HepG2 (cell line): ENCODE results near the gene SCAF11. TPM values are rescaled to one million over a fixed set of nuclear protein-coding genes. Genes with fewer than 3 reads are reported as not detected.

Experiments
- ASH2L ChIP-seq: fragments of 300-600, 200-600 bp; sonication (generic); IDR thresholded peaks from 2 replicates; pipeline ENCODE4 v1.7.0; 2017; ENCODE audit warnings: low read depth, mild to moderate bottlenecking, moderate library complexity, mixed read lengths, low read length; ENCODE audit not compliant: insufficient read length
- CCDC6 ChIP-seq: sonication (generic); formaldehyde crosslinking; IDR thresholded peaks from 2 replicates; pipeline ENCODE4 v1.8.1; 2022; ENCODE audit warnings: mild to moderate bottlenecking, missing genetic modification reagents, moderate library complexity
- ETS1 ChIP-seq: sonication (generic); formaldehyde crosslinking; IDR thresholded peaks from 2 replicates; pipeline ENCODE4 v1.4.0; 2020; ENCODE audit warnings: missing genetic modification reagents
- HOXA5 ChIP-seq: sonication (generic); formaldehyde crosslinking; IDR thresholded peaks from 2 replicates; pipeline ENCODE4 v1.4.0; 2020; ENCODE audit warnings: missing genetic modification reagents
- HOXA9 ChIP-seq: sonication (generic); formaldehyde crosslinking; IDR thresholded peaks from 2 replicates; pipeline ENCODE4 v1.8.1; 2022; ENCODE audit warnings: missing genetic modification reagents, mild to moderate bottlenecking, moderate library complexity, borderline replicate concordance
- MIER2 ChIP-seq: IDR thresholded peaks from 2 replicates; pipeline ENCODE4 v1.6.1; 2016; ENCODE audit warnings: missing biosample characterization, missing genetic modification reagents
- MLX ChIP-seq: IDR thresholded peaks from 2 replicates; pipeline ENCODE4 v1.6.1; 2016
- MXD1 ChIP-seq: sonication (generic); formaldehyde crosslinking; IDR thresholded peaks from 2 replicates; pipeline ENCODE4 v1.4.0; 2020; ENCODE audit warnings: mild to moderate bottlenecking, missing genetic modification reagents
- NFKBIZ ChIP-seq: IDR thresholded peaks from 2 replicates; pipeline ENCODE4 v1.6.1; 2018; ENCODE audit warnings: missing genetic modification reagents, missing compliant biosample characterization
- PAX8 ChIP-seq: sonication (generic); formaldehyde crosslinking; IDR thresholded peaks from 2 replicates; pipeline ENCODE4 v1.8.0; 2022; ENCODE audit warnings: mild to moderate bottlenecking, missing genetic modification reagents, borderline replicate concordance
- RORA ChIP-seq: sonication (generic); formaldehyde crosslinking; IDR thresholded peaks from 2 replicates; pipeline ENCODE4 v1.5.0; 2020; ENCODE audit warnings: mild to moderate bottlenecking, missing genetic modification reagents, moderate library complexity
- SOX13 ChIP-seq, 3 experiments: fragments of 450-650 bp in 1 of 3; sonication (generic) in 1 of 3; formaldehyde crosslinking in 1 of 3; IDR thresholded peaks in 2 of 3; conservative IDR thresholded peaks in 1 of 3; 2 replicates each; pipeline versions ENCODE4 v1.5.0 to v1.6.1; 2016 to 2020; ENCODE audit warnings: antibody characterized with exemption in 1 of 3, mild to moderate bottlenecking in 1 of 3, missing compliant biosample characterization in 1 of 3, missing genetic modification reagents in 1 of 3, moderate library complexity in 1 of 3
- TMF1 ChIP-seq: sonication (generic); formaldehyde crosslinking; IDR thresholded peaks from 2 replicates; pipeline ENCODE4 v1.8.1; 2022; ENCODE audit warnings: low read depth, missing genetic modification reagents
- ZNF331 ChIP-seq: sonication (generic); formaldehyde crosslinking; IDR thresholded peaks from 2 replicates; pipeline ENCODE4 v1.4.0; 2020; ENCODE audit warnings: missing genetic modification reagents
- ZNF33B ChIP-seq: sonication (generic); formaldehyde crosslinking; IDR thresholded peaks from 2 replicates; pipeline ENCODE4 v1.5.1; 2020; ENCODE audit warnings: mild to moderate bottlenecking, missing genetic modification reagents
- ZNF430 ChIP-seq: sonication (generic); formaldehyde crosslinking; IDR thresholded peaks from 2 replicates; pipeline ENCODE4 v1.9.0; 2021; ENCODE audit warnings: mild to moderate bottlenecking, missing genetic modification reagents
- ZNF549 ChIP-seq: sonication (generic); formaldehyde crosslinking; IDR thresholded peaks from 2 replicates; pipeline ENCODE4 v1.5.0; 2020; ENCODE audit warnings: missing genetic modification reagents
- ZNF570 ChIP-seq: sonication (generic); formaldehyde crosslinking; IDR thresholded peaks from 2 replicates; pipeline ENCODE4 v1.4.0; 2020; ENCODE audit warnings: mild to moderate bottlenecking, missing genetic modification reagents, borderline replicate concordance
- ZNF614 ChIP-seq: IDR thresholded peaks from 2 replicates; pipeline ENCODE4 v1.6.1; 2018; ENCODE audit warnings: missing biosample characterization, missing genetic modification reagents, inconsistent platforms, borderline replicate concordance
- ZNF660 ChIP-seq: sonication (generic); formaldehyde crosslinking; IDR thresholded peaks from 2 replicates; pipeline ENCODE4 v1.5.1; 2020; ENCODE audit warnings: mild to moderate bottlenecking, low read depth, missing genetic modification reagents, borderline replicate concordance
- ZNF782 ChIP-seq: sonication (generic); formaldehyde crosslinking; IDR thresholded peaks from 2 replicates; pipeline ENCODE4 v1.4.0; 2020; ENCODE audit warnings: missing genetic modification reagents, mild to moderate bottlenecking, borderline replicate concordance
- polyA plus RNA-seq, 8 experiments: library from polyadenylated mRNA; depleted of rRNA in 3 of 8; stranded (reverse) in 7 of 8; unstranded in 1 of 8; fragments of >200 nt; fragmentation: Illumina TruSeq in 4 of 8; extraction: Trizol in 4 of 8; gene quantifications; 2 replicates each; pipeline versions ENCODE4 v1.2.1 to v1.2.3, GENCODE V29; 2011 to 2016; ENCODE audit warnings: low read depth in 4 of 8, missing spikeins in 1 of 8, mixed read lengths in 1 of 8; ENCODE audit not compliant: insufficient read depth in 1 of 8
- total RNA-seq, 5 experiments: library from RNA; depleted of rRNA; stranded (reverse); fragments of >200 nt; fragmentation: Illumina TruSeq; extraction: Trizol; gene quantifications; 2 replicates each; pipeline ENCODE4 v1.2.3, GENCODE V29; 2016; ENCODE audit warnings: low read depth in 1 of 5
- TF ChIP-seq, protein P1 (sequence below): sonication (generic); formaldehyde crosslinking; IDR thresholded peaks from 2 replicates; pipeline ENCODE4 v1.4.0; 2020; ENCODE audit warnings: mild to moderate bottlenecking, missing genetic modification reagents
- TF ChIP-seq, protein P2 (sequence below): IDR thresholded peaks from 2 replicates; pipeline ENCODE4 v1.6.1; 2018; ENCODE audit warnings: missing genetic modification reagents, mild to moderate bottlenecking, missing compliant biosample characterization

The SCAF11 gene
- total and polyA plus RNA-seq, 2 of the 13 experiments (the other 11 are each of a cell fraction or from before 2014, with no cell fraction given): 26.9 to 38.3 TPM

- TF ChIP-seq ZNF782 (CRISPR knock-in tag): peak; percentile 18; the same call in 1 of the 2 replicates
- TF ChIP-seq PAX8 (CRISPR knock-in tag): no peak
- TF ChIP-seq MLX (CRISPR knock-in tag): no peak
- peak; percentile 28; the same call in 1 of the 2 replicates for TF ChIP-seq MXD1 (CRISPR knock-in tag)
- no peak for TF ChIP-seq ZNF549
- TF ChIP-seq ZNF570 (CRISPR knock-in tag): no peak; the same call in 1 of the 2 replicates
- TF ChIP-seq, protein P1, sequence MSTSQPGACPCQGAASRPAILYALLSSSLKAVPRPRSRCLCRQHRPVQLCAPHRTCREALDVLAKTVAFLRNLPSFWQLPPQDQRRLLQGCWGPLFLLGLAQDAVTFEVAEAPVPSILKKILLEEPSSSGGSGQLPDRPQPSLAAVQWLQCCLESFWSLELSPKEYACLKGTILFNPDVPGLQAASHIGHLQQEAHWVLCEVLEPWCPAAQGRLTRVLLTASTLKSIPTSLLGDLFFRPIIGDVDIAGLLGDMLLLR: 0 out of 2 replicates have a peak, but pooled peaks have one; percentile 29
- TF ChIP-seq ZNF660 (CRISPR knock-in tag): peak; percentile 21; the same call in 1 of the 2 replicates
- peak; percentile 38; the same call in 1 of the 2 replicates for TF ChIP-seq CCDC6 (CRISPR knock-in tag)
- TF ChIP-seq ZNF430 (CRISPR knock-in tag): peak; percentile 90
- peak; percentile 18; the same call in 1 of the 2 replicates for TF ChIP-seq ZNF614 (CRISPR knock-in tag)
- peak; percentile 43; the same call in 1 of the 2 replicates for TF ChIP-seq ZNF331
- no peak for TF ChIP-seq TMF1
- no peak for TF ChIP-seq MIER2
- TF ChIP-seq ETS1: 0 out of 2 replicates have a peak, but pooled peaks have one; percentile 50
- peak; percentile 88 for TF ChIP-seq ASH2L
- 0 out of 2 replicates have a peak, but pooled peaks have one; percentile 30 for TF ChIP-seq SOX13 (IDR thresholded peaks at IDR 0.05)
- 0 out of 4 replicates have a peak, but pooled peaks of 1 of the 2 experiments have one; percentile 16 for TF ChIP-seq SOX13 (CRISPR knock-in tag; conservative IDR thresholded peaks at IDR 0.05 in 1 of 2, IDR thresholded peaks at IDR 0.05 in 1 of 2)
- TF ChIP-seq NFKBIZ: no peak
- TF ChIP-seq ZNF33B (CRISPR knock-in tag): peak; percentile 95; the same call in 1 of the 2 replicates
- TF ChIP-seq, protein P2, sequence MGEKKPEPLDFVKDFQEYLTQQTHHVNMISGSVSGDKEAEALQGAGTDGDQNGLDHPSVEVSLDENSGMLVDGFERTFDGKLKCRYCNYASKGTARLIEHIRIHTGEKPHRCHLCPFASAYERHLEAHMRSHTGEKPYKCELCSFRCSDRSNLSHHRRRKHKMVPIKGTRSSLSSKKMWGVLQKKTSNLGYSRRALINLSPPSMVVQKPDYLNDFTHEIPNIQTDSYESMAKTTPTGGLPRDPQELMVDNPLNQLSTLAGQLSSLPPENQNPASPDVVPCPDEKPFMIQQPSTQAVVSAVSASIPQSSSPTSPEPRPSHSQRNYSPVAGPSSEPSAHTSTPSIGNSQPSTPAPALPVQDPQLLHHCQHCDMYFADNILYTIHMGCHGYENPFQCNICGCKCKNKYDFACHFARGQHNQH: no peak; the same call in 1 of the 2 replicates
- peak; percentile 47; the same call in 1 of the 2 replicates for TF ChIP-seq HOXA9 (CRISPR knock-in tag)
- TF ChIP-seq HOXA5 (CRISPR knock-in tag): peak; percentile 47; the same call in 1 of the 2 replicates
- TF ChIP-seq RORA: no peak
Observed at GRCh38 chr12:45989721-45990467, 480 bp downstream of the SCAF11 start (continued).
